AG09309 (cell line): Measurements from ENCODE around the gene LTBP1.

Experiments used
- DNase-seq: peaks from one replicate; pipeline ENCODE4 v3.0.0-alpha.2; 2010; ENCODE audit warnings: low read depth
- H3K4me3 ChIP-seq: 2 replicates; pipeline ENCODE4 v1.5.1; 2011; ENCODE audit warnings: mild to moderate bottlenecking, low read depth, low read length, moderate library complexity; ENCODE audit not compliant: control insufficient read depth
- TF ChIP-seq, protein P1 (sequence below): IDR thresholded peaks from 2 replicates; pipeline ENCODE4 v1.5.1; 2011; ENCODE audit warnings: mild to moderate bottlenecking, low read depth, low read length, inconsistent platforms; ENCODE audit not compliant: insufficient read depth, control insufficient read depth; ENCODE audit errors: missing control alignments

Gene LTBP1

DNA sequence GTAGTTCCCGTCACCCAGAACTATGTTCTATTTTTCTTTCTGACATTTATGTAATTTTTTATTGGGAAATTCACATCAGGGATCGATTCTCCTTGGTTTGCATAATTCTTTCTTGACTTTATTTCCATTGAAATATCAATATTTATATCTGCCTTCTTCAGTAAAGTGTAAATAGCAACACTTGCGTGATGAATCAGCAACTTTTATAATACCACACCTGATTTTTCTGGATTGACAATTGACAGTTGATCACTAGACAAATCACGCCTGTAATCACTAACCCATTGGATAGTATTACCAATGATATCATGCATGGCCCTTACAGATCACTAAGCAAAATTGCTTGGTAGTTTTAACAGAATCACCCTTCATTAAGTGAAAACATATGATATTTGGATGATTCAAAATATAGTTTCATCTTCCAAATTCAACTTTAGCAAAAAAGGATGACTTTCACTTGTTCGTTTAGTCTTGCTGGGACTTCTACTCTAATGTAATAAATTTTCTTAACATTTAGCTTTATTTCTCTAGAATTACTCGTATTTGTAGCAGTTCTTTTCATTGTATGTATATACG lies 390.7 kb downstream of the LTBP1 start:
- H3K4me3 ChIP-seq = no peak overlapping the region
- TF ChIP-seq, protein P1, sequence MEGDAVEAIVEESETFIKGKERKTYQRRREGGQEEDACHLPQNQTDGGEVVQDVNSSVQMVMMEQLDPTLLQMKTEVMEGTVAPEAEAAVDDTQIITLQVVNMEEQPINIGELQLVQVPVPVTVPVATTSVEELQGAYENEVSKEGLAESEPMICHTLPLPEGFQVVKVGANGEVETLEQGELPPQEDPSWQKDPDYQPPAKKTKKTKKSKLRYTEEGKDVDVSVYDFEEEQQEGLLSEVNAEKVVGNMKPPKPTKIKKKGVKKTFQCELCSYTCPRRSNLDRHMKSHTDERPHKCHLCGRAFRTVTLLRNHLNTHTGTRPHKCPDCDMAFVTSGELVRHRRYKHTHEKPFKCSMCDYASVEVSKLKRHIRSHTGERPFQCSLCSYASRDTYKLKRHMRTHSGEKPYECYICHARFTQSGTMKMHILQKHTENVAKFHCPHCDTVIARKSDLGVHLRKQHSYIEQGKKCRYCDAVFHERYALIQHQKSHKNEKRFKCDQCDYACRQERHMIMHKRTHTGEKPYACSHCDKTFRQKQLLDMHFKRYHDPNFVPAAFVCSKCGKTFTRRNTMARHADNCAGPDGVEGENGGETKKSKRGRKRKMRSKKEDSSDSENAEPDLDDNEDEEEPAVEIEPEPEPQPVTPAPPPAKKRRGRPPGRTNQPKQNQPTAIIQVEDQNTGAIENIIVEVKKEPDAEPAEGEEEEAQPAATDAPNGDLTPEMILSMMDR = no peak
- no peak for DNase-seq

DNA sequence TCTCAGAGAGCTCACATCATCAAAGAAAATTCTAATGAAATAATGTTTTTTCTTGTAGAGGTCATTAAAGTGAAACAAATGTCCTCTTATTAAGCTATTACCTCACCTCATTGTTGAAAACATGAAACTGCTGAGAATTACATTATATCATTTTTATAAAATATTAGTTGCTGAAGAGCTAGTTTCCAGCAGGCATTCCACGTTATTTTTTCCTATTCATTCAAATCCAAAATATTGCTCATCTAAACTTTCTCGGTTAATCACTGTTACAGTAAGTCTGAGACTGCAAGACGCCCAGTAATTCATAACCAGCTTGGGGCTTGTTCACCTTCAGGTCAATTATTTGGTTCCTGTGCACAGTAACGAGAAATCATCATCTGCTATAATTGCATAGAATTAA lies 391.2 kb downstream of the LTBP1 start:
- DNase-seq = no peak
- H3K4me3 ChIP-seq = no peak overlapping the region
- TF ChIP-seq, protein P1 = no peak

DNA sequence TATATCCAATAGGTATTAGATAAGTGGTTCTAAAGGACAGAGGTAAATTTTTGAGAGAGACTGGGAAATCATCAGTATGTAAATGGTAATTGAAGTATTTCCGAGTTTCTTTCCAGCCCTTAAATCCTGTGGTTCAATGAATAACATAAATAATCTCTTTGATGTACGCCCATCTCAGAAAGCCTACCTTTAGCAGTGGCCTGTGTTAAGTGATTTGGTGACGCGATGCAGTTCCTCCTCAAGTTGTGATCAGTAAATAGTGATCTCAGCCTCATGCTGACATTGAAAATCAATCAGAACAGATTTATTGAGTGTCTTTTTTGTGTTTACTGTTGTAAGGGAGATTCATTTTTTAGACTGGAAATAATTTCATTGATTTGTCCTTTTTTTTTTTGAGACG lies 392.5 kb downstream of the LTBP1 start:
- no peak overlapping the region for H3K4me3 ChIP-seq
- TF ChIP-seq, protein P1 = no peak
- DNase-seq = no peak

DNA sequence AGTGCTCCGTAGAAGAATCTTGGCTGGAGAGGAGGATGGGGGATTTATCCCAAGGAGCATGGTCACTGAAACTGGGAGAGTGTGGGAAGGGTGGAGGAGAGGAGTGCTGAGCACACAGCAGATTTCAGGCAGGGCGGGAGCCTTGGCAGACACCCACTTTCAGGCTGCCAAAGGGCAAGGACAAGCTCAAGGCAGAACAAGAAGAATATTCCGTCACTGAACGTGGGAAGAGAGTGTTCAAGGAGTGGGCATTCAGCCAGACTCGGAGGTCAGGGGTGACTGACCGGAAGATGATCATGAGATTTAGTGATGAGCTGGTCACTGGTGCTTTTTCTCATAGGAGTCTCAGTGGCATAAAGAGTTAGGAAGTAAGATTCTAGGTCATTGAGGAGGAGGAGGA lies 393.5 kb downstream of the LTBP1 start:
- H3K4me3 ChIP-seq = no peak overlapping the region
- TF ChIP-seq, protein P1 = no peak
- DNase-seq = no peak

DNA sequence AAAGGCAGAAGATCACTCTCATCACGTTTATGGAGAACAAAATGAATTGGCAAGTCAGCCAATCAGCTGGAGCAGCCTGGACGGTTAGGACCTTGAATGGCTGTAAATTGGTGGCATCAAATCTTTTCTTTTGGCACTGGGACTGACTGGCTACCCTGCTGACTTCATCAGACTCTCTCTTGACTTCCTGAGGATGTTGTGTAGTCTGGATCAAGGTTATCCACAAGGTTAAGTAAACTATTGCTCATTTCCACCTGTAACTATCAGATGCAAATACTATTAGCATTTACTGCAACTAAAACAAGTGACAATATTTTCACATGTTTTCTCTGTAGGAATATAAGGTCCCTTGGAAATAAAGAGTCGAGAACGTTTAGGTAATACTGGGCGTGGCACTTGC lies 395.4 kb downstream of the LTBP1 start:
- DNase-seq = no peak
- H3K4me3 ChIP-seq = no peak overlapping the region
- TF ChIP-seq, protein P1 = no peak

DNA sequence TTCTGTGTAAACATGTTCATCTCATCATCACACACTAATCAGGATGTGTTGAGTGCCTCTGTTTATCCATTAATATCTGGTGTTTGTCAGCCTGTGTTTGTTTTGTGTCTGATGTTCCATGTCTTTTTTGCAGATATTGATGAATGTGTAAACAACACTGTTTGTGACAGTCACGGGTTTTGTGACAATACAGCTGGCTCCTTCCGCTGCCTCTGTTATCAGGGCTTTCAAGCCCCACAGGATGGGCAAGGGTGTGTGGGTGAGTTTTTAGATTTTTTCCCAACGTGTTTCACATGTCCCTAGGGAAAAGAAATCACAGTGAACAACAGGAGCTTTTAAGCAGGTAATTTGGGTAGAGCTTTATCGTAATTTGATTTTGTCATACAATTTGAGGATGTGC lies 396.0 kb downstream of the LTBP1 start:
- TF ChIP-seq, protein P1 = no peak
- no peak overlapping the region for H3K4me3 ChIP-seq
- DNase-seq = no peak

DNA sequence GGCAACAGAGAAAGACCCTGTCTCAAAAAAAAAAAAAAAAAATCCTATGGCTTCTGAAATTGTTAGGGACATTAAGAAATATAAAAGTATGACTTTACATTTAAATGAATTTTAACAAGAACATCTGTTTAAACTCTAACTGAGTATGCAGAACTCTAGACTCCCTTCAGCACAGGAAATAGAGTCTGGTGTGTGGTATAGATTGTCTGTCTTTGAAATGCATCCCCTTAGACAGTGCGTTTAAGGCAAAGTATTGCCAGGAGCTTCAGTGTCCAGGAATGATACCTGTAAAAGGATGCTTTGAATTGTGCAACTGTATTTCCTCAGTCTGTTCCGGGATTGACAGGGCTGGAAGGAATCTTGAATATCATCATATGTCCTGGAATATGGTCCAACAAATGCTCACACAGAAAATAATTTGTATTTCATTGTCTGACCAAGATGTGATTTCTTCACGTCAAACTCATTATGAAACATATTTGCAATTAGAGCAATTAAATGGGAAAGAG lies 396.7 kb downstream of the LTBP1 start:
- TF ChIP-seq, protein P1 = no peak
- no peak for DNase-seq
- H3K4me3 ChIP-seq = no peak overlapping the region
